Measurements from ENCODE around the gene NRG3. TPM values are rescaled to one million over a fixed set of nuclear protein-coding genes. Genes with fewer than 3 reads are reported as not detected.
"Not testable (repeated sequence)": the region's sequence is repeated elsewhere in the genome, so short reads cannot be mapped to it uniquely, and the experiment has no call there.

The NRG3 gene
- total RNA-seq, 2 experiments from 2014 or later: not detected

- Mint-ChIP-seq H3K4me1 (ENCODE audit: low read depth) (no peaks in the 10 kb centered on the region), H3K27ac (no peak overlapping the region), H3K36me3 (ENCODE audit: low read depth) (no peaks in the 10 kb centered on the region), H3K9me3 (no peaks in the 10 kb centered on the region), H3K27me3 (no peaks in the 10 kb centered on the region), H3K4me3 (no peak overlapping the region)
- intact Hi-C loops (cut with DNase I, micrococcal nuclease): no loop called here
- DNase-seq (no peak), ATAC-seq (ENCODE audit: poor library complexity) (no peak)
- Histone ChIP-seq H3K27me3 (ENCODE audit: control insufficient read depth in 1 of 2, insufficient read depth in 2 of 2, low read length in 2 of 2) (no peaks in the 10 kb centered on the region), H3K9me3 (ENCODE audit: control insufficient read depth in 1 of 2, insufficient read depth in 1 of 2, low read length in 2 of 2) (no peaks in the 10 kb centered on the region), H3K4me3 (ENCODE audit: low read length) (no peak overlapping the region), H3K36me3 (ENCODE audit: insufficient read depth, low read length) (no peaks in the 10 kb centered on the region), H3K27ac (ENCODE audit: low read depth in 1 of 2, low read length in 2 of 2) (no peak overlapping the region), H3K4me1 (ENCODE audit: insufficient read depth, low read length) (no peaks in the 10 kb centered on the region)
- CTCF ChIA-PET: no interaction called here
- TF ChIP-seq CTCF (IDR thresholded peaks at IDR 0.05): no peak
- POLR2A ChIA-PET: no interaction called here
These were observed 1107.2 kb downstream of the NRG3 start for GRCh38 chr10:82982110-82982608.

GRCh38 chr10:82986216-82986615 lies 1111.2 kb downstream of the NRG3 start:
- no peaks in the 10 kb centered on the region for H3K36me3 Mint-ChIP-seq (ENCODE audit: low read depth)
- POLR2A ChIA-PET: no interaction called here
- H3K4me3 Mint-ChIP-seq: no peak overlapping the region
- H3K9me3 Mint-ChIP-seq: no peaks in the 10 kb centered on the region
- Histone ChIP-seq H3K4me3 (ENCODE audit: low read length) (no peak overlapping the region), H3K36me3 (ENCODE audit: insufficient read depth, low read length) (no peaks in the 10 kb centered on the region), H3K27ac (ENCODE audit: low read depth in 1 of 2, low read length in 2 of 2) (no peak overlapping the region), H3K27me3 (ENCODE audit: control insufficient read depth in 1 of 2, insufficient read depth in 2 of 2, low read length in 2 of 2) (no peaks in the 10 kb centered on the region), H3K9me3 (ENCODE audit: control insufficient read depth in 1 of 2, insufficient read depth in 1 of 2, low read length in 2 of 2) (no peaks in the 10 kb centered on the region), H3K4me1 (ENCODE audit: insufficient read depth, low read length) (no peaks in the 10 kb centered on the region)
- CTCF ChIA-PET: no interaction called here
- intact Hi-C loops (cut with DNase I, micrococcal nuclease): no loop called here
- no peaks in the 10 kb centered on the region for H3K27me3 Mint-ChIP-seq
- no peaks in the 10 kb centered on the region for H3K4me1 Mint-ChIP-seq (ENCODE audit: low read depth)
- DNase-seq (no peak), ATAC-seq (ENCODE audit: poor library complexity) (no peak)
- TF ChIP-seq CTCF (IDR thresholded peaks at IDR 0.05): no peak
- H3K27ac Mint-ChIP-seq: no peak overlapping the region

GRCh38 chr10:83006479-83006878 lies 1131.5 kb downstream of the NRG3 start:
- intact Hi-C loops (cut with DNase I, micrococcal nuclease); H3K36me3 ChIP-seq (ENCODE audit: insufficient read depth, low read length); H3K27ac Mint-ChIP-seq: not testable (repeated sequence)

GRCh38 chr10:83007510-83007909 lies 1132.5 kb downstream of the NRG3 start:
- POLR2A ChIA-PET: no interaction called here
- peaks cover 0 to 5% of the 10 kb centered on the region in 2 experiments for H3K9me3 ChIP-seq (ENCODE audit: control insufficient read depth in 1 of 2, insufficient read depth in 1 of 2, low read length in 2 of 2)
- no peak for ATAC-seq (ENCODE audit: poor library complexity)
- no peaks in the 10 kb centered on the region for H3K4me1 ChIP-seq (ENCODE audit: insufficient read depth, low read length)
- Mint-ChIP-seq H3K36me3 (ENCODE audit: low read depth) (no peaks in the 10 kb centered on the region), H3K4me1 (ENCODE audit: low read depth) (no peaks in the 10 kb centered on the region), H3K27me3 (no peaks in the 10 kb centered on the region), H3K27ac (no peak overlapping the region), H3K9me3 (peaks cover 7% of the 10 kb centered on the region), H3K4me3 (no peak overlapping the region)
- CTCF ChIA-PET: no interaction called here
- TF ChIP-seq CTCF (IDR thresholded peaks at IDR 0.05): no peak
- DNase-seq: no peak
- no peak overlapping the region for H3K4me3 ChIP-seq (ENCODE audit: low read length)
- no peaks in the 10 kb centered on the region for H3K36me3 ChIP-seq (ENCODE audit: insufficient read depth, low read length)
- no peak overlapping the region for H3K27ac ChIP-seq (ENCODE audit: low read depth in 1 of 2, low read length in 2 of 2)
- intact Hi-C loops (cut with DNase I, micrococcal nuclease): no loop called here
- no peaks in the 10 kb centered on the region for H3K27me3 ChIP-seq (ENCODE audit: control insufficient read depth in 1 of 2, insufficient read depth in 2 of 2, low read length in 2 of 2)

More at GRCh38 chr10:83006479-83006878, 1131.5 kb downstream of the NRG3 start:
- H3K27me3 Mint-ChIP-seq; H3K4me3 Mint-ChIP-seq; ATAC-seq (ENCODE audit: poor library complexity); DNase-seq; H3K27me3 ChIP-seq (ENCODE audit: control insufficient read depth in 1 of 2, insufficient read depth in 2 of 2, low read length in 2 of 2); CTCF ChIA-PET; H3K4me1 Mint-ChIP-seq (ENCODE audit: low read depth); H3K27ac ChIP-seq (ENCODE audit: low read depth in 1 of 2, low read length in 2 of 2); H3K36me3 Mint-ChIP-seq (ENCODE audit: low read depth); H3K9me3 ChIP-seq (ENCODE audit: control insufficient read depth in 1 of 2, insufficient read depth in 1 of 2, low read length in 2 of 2); H3K4me3 ChIP-seq (ENCODE audit: low read length); H3K4me1 ChIP-seq (ENCODE audit: insufficient read depth, low read length): not testable (repeated sequence)
- POLR2A ChIA-PET: interaction anchor here (1.2 kb wide), 1 partner anchor 10 kb away, joined by 3 read pairs; no protein-coding TSS in a partner anchor
- H3K9me3 Mint-ChIP-seq: peaks cover 11% of the 10 kb centered on the region
